HG03432 (cell line): ENCODE measurements around the gene MTA1.
A peak's percentile ranks its signal among the peaks of the same experiment; 100 is the strongest.

Source experiments
- ATAC-seq: cut with Tn5 transposase; IDR thresholded peaks from one replicate; pipeline ENCODE4 v1.9.1; 2021; ENCODE audit warnings: mild to moderate bottlenecking, moderate library complexity; ENCODE audit not compliant: unreplicated experiment

MTA1 gene

GRCh38 chr14:105484069-105484996 lies 64.7 kb downstream of the MTA1 start:
- no peak for ATAC-seq

DNA sequence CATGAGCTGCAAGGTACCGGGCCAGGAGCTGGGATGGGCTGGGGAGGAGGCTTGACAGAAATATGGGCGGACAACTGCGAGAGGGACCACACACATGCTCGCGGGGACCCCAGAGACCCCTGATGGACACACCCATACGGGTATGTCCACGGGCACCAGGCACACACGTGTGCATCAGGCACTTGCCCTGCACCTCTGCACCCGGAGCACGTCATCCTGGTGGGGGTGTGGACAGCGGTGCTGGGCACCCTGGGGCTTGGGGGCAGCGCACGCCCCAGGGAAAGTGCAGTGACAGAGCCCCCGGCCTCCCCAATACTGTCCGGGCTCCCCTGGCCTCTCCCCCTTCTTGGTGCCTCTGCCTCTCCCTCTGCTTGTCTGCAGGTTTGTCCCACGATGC lies 65.4 kb downstream of the MTA1 start:
- no peak for ATAC-seq

DNA sequence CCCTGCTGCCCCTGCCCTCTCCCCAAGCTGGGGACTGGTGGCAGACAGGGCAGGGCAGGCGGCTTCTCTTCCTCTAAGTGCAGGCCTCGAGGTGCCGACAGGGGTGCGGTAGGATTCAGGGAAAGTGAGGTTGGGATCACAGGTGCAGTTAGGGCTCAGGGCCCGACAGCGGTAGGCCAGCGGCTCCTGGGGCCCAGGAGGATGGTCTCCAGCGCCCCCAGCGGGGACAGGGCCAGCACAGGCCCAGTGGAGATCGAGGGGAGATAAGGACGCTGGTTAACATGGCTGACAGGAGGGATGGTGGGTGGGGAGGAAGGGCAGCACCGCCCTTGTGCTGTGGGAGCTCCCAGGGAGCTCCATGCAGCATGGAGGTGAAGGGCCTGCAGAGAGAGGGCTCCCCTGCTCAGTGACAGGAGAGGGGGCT lies 66.1 kb downstream of the MTA1 start:
- ATAC-seq: no peak

GRCh38 chr14:105486163-105486973 lies 66.7 kb downstream of the MTA1 start, which contains the start of gene CRIP1:
TSS of gene CRIP1 (plus strand) at chr14:105486886. CDS start at chr14:105487260, 374 bp downstream.
- ATAC-seq: no peak

DNA sequence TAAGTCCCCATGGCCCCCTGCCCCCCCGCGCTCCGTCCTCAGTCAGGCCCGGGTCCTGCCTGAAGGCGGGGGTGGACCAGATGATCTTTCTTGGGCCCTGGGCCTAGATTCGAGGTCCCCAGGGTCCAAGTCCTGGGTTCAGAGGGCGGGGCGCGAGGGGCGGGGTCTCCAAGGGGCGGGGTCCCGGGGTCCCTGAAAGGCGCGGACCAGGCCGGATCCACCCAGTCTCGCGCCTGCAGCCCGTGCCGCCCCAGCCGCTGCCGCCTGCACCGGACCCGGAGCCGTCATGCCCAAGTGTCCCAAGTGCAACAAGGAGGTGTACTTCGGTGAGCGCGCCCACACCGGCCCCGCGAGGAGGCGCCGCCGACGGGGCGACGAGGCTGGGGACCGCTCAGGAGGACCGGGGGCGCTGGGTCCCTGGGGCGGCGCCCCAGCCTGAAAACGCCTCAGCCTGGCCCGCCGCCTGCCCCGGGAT lies 67.4 kb downstream of the MTA1 start:
- ATAC-seq: no peak

DNA sequence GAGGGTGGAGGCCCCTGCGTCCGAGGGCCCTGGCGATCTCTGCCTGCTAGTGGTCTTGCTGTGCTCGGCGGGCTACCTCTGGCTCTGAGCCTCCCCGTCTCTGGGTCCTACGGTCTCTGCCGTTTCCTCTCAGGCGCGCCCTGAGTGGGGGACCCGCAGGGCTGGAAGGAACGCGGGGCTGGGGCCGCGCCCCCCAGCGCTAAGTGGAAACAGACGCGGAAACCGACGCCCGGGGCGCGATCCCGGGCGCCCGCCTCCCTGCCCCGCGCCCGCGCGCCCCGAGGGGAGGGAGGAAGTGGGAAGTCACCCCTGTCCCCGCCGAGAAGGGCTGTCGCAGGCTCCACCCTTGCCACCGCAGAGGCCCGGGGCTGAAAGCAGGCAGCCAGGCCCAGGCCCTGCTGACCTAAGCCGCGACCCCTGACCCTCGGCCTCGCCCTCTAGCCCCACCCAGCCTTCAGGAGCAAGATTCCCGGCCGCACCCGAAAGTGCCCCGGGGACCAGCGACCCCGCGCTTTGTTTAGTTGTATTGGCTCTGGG lies 67.9 kb downstream of the MTA1 start:
- ATAC-seq: no peak

GRCh38 chr14:105487986-105488777 lies 68.6 kb downstream of the MTA1 start:
- no peak for ATAC-seq

DNA sequence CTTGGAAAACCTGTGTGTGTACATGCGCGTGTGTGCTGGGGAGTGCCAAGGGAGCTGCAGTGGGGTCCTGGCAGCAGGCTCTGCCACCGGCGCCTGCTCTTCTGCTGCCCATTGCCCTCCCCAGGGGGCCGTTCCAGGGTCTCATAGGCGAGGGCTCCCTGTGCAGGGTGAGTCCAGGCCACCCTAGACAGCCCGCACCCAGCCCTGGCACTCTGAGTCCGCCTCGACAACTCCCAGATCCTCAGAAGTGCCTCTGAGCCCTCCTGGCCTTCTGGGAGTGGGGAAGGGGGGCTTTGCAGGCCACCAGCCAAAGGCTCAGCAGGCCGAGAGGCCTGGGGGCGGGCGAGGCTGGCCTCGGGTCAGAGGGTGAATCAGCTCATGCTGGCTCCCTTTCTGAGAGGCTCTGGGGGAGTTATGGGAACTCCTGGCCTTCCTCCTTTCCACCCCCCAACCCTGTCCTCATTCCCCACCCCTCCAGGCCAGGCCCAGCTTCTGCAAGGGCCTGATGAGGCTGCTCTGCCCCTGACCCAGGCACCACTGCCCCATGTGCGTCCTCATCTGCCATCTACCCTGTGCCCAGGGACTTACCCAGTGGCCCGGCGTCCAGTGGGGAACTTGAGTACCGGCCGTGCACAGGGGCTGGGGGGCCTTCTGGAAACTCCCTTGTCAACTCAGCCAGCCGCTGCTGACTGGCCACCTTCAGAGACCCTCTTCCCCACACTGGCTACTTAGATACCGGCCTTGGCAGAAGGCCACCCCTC lies 69.3 kb downstream of the MTA1 start:
- no peak for ATAC-seq

DNA sequence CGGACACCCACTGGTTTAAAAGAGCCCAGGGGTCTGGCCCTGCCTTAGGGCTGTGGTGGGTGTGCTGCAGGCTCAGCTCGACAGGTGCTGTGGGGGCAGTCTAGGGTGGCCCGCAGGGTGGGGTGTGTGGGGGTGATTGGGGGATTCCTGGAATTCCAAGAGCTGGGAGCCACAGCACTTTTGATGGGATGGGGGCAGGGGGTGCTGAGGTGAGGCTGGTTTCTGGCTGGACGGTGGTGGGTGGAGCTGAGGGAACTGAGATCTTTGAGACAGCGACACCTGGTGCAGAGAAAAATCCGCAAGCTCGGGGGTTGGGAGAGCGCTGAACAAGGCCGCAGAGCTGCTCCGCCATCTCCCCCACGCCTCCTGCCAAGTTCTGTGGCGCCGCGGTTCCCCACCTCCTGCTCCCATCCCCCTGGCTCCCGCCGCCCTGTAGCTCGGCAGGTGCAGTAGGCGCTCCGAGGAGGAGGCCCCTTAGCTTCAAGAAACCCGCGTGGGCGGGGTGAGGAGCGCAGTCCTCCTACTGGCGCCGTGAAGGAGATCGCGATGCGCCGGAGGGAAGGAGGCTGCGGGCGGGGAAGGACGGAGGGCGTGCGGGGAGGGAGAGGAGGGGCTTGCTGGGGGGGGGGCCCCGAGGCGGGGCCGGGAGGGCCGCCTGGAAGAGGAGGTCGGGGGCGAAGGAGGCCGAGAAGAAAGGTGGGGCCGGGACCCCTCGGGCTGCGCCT lies 70.1 kb downstream of the MTA1 start:
- no peak for ATAC-seq

GRCh38 chr14:105490267-105490571 lies 70.6 kb downstream of the MTA1 start:
- peak; percentile 0 for ATAC-seq

GRCh38 chr14:105490572-105491365 lies 71.1 kb downstream of the MTA1 start, which contains the start of gene TEDC1:
TSS of gene TEDC1 (plus strand) at chr14:105491246. CDS start at chr14:105491376, 130 bp downstream.
- ATAC-seq: peak; percentile 64

DNA sequence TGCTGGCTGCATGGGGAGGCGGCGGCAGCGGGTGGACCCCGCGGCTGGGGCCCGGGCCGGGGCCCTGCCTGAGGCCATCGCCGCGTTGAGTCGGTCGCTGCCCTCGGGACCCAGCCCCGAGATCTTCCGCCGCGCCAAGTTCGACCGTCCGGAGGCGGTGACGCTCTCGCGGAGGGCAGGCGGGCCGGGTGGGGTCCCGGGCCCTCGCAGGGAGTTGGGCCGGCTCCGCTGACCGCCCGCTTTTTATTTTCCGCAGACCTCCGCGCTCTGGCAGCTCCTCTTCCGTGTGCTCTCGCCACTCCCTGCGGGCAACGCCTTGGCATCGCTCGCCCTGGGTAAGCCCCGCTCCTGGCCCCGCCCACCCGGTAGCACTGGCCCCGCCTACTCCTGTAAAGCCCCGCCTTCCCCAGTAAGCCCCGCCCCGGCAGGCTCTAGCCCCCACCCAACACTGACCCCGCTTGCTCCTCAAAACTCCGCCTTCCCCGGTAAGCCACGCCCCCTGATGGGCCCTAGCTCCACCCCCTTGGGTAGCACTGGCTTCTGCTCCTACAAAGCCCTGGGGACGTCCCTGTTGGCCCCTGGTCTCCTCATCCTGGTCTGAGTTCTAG lies 71.8 kb downstream of the MTA1 start:
- ATAC-seq: peak; percentile 5

DNA sequence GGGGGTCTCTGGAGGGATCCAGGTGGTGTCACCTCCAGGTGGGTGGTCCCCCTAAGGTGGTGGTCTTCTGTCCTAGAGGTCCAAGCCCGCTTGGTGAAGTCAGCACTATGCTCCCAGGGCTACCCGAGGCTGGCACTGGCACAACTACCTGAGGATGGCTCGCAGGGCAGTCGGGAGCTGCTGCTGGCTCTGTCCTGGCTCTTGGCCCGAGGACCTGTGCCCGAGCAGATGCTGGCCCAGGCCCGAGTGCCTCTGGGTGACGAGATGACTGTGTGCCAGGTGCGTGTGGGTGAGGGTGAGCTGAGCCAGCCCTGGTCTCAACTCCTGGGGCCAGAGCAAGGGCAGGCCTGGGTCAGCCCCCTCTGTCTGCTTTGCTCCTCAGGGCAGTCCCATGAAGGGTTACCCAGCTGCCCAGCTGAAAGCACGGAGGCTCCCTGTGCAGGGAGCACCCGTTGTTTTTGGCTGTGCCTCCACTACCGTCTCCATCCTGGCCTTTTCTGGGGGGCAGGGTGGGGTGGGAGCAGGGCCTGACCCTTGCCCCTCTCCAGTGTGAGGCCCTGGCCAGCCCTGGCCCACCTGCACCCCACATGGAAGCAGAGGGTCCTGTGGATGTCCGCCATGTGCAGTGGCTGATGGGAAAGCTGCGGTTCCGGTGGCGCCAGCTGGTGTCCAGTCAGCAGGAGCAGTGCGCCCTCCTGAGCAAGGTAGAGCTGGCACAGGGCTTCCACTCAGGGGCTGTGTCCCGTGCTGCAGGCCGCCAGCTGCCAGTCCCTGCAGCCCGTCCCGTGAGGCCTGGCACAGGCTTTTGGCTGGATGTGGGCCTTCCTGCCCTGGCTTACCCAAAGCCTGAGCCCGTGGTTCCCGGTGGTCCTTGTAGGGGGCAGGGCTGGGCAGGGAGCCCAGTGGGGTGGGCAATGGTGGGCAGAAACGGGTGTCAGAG lies 72.7 kb downstream of the MTA1 start:
- ATAC-seq: no peak

GRCh38 chr14:105492971-105493871 lies 73.6 kb downstream of the MTA1 start:
- ATAC-seq: no peak

- no peak for ATAC-seq
These were observed 74.4 kb downstream of the MTA1 start for GRCh38 chr14:105493921-105494605.
